Measurements from ENCODE around the gene ITIH1. TPM values are rescaled to one million over a fixed set of nuclear protein-coding genes. Genes with fewer than 3 reads are reported as not detected.

ITIH1 gene
- total RNA-seq, 4 donors from 2014 or later, result 4.1 TPM; not detected in 3

DNA sequence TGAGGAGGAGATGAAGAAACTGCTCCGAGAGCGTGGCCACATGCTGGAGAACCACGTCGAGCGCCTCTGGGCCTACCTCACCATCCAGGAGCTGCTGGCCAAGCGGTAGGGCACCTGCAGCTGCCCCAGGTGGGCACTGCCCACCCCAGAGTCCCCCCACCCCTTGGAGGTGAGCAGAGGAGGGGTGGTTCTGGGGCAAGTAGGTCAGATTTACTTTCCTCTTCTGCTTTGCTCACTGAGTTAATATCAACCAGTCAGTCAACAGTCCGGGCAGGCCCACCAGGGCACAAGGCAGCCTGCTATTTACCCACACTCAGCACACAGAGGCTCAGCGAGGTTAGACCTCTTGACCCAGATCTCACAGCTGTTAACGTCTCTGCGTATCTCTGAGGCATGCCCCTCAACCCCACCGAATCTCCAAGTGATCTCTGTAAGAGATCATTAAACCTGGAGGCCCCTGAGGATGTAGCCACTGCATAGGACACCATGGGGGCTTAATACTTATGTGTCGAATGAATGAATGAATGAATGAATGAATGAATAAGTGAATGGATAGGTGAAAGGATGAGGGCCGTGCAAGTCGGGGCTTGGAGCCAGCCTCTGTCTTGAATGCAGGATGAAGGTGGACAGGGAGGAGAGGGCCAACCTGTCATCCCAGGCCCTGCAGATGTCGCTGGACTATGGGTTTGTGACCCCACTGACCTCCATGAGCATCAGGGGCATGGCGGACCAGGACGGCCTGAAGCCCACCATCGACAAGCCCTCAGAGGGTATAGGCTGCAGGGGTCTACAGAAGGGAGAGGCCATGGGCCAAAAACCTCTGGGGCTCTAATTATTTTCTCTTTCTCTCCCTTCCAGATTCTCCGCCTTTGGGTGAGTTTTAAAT is 9.2 kb downstream of the ITIH1 start:
- DNase-seq (ENCODE audit: low spot score in 2 of 2), result no peak
- H3K27me3 ChIP-seq, result no peaks in the 10 kb centered on the region
- peaks cover 0 to 9% (median 0%) of the 10 kb centered on the region in 4 donors for H3K4me1 ChIP-seq
- H3K4me3 ChIP-seq, result no peak overlapping the region
- H3K27ac ChIP-seq, result no peak overlapping the region
- no peaks in the 10 kb centered on the region for H3K9me3 ChIP-seq
- WGBS, 2 donors, result 87 to 89% methylated on average over 19 of the region's 19 CpGs
- no peaks in the 10 kb centered on the region for H3K36me3 ChIP-seq
- TF ChIP-seq EP300 (IDR thresholded peaks at IDR 0.05), result no peak
- TF ChIP-seq POLR2A (IDR thresholded peaks at IDR 0.05), result no peak
- TF ChIP-seq, protein P1, sequence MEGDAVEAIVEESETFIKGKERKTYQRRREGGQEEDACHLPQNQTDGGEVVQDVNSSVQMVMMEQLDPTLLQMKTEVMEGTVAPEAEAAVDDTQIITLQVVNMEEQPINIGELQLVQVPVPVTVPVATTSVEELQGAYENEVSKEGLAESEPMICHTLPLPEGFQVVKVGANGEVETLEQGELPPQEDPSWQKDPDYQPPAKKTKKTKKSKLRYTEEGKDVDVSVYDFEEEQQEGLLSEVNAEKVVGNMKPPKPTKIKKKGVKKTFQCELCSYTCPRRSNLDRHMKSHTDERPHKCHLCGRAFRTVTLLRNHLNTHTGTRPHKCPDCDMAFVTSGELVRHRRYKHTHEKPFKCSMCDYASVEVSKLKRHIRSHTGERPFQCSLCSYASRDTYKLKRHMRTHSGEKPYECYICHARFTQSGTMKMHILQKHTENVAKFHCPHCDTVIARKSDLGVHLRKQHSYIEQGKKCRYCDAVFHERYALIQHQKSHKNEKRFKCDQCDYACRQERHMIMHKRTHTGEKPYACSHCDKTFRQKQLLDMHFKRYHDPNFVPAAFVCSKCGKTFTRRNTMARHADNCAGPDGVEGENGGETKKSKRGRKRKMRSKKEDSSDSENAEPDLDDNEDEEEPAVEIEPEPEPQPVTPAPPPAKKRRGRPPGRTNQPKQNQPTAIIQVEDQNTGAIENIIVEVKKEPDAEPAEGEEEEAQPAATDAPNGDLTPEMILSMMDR (IDR thresholded peaks at IDR 0.05), result no peak

DNA sequence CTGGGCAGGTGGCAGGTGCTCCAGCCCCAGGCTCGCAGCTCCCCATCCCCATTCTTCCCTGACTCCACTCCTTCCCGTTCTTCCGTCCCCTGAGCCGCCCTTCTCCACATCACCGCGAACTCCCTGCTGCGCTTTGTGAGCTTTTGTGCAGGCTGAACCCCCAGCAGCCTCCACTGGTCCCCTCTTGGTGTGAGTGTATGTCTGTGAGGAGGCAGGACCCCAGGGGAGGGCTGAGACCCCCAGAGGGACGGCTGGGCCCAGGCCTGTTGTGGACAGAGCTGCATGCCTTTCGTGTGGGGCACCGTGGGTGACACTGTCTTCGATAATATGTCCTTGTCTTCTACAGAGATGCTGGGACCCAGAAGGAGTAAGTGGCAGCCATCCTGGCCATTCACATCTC is 9.8 kb downstream of the ITIH1 start:
- Histone ChIP-seq H3K9me3 (no peaks in the 10 kb centered on the region), H3K27me3 (no peaks in the 10 kb centered on the region), H3K36me3 (no peaks in the 10 kb centered on the region), H3K4me1 (peaks cover 0 to 9% (median 0%) of the 10 kb centered on the region in 4 donors), H3K4me3 (no peak overlapping the region), H3K27ac (peak overlapping the region in 1 of 4 donors; percentile 12)
- WGBS, 2 donors, result 75 to 77% methylated on average over 11 of the region's 11 CpGs
- DNase-seq (ENCODE audit: low spot score in 2 of 2), result no peak
- TF ChIP-seq POLR2A (IDR thresholded peaks at IDR 0.05) (no peak), EP300 (IDR thresholded peaks at IDR 0.05) (no peak)
- TF ChIP-seq, protein P1 (IDR thresholded peaks at IDR 0.05), result no peak

GRCh38 chr3:52787672-52788625 is 10.6 kb downstream of the ITIH1 start:
- Histone ChIP-seq H3K27ac (peak overlapping the region in 1 of 4 donors; percentile 12), H3K4me1 (peaks cover 0 to 10% (median 0%) of the 10 kb centered on the region in 4 donors), H3K36me3 (no peaks in the 10 kb centered on the region), H3K27me3 (no peaks in the 10 kb centered on the region), H3K9me3 (no peaks in the 10 kb centered on the region), H3K4me3 (no peak overlapping the region)
- WGBS, 2 donors, result 59 to 62% methylated on average over 16 to 17 of the region's 17 CpGs
- DNase-seq (ENCODE audit: low spot score in 2 of 2), result no peak
- TF ChIP-seq EP300 (IDR thresholded peaks at IDR 0.05) (no peak), POLR2A (IDR thresholded peaks at IDR 0.05) (no peak)

GRCh38 chr3:52788890-52789745 is 11.7 kb downstream of the ITIH1 start:
- WGBS, 2 donors, result 64 to 66% methylated on average over 11 to 12 of the region's 16 CpGs
- no peak for DNase-seq (ENCODE audit: low spot score in 2 of 2)
- peaks cover 0 to 21% (median 2%) of the 10 kb centered on the region in 4 donors for H3K4me1 ChIP-seq
- H3K36me3 ChIP-seq, result no peaks in the 10 kb centered on the region
- no peak overlapping the region for H3K4me3 ChIP-seq
- no peaks in the 10 kb centered on the region for H3K27me3 ChIP-seq
- no peaks in the 10 kb centered on the region for H3K9me3 ChIP-seq
- H3K27ac ChIP-seq, result no peak overlapping the region
- TF ChIP-seq POLR2A (IDR thresholded peaks at IDR 0.05), result no peak
- TF ChIP-seq EP300 (IDR thresholded peaks at IDR 0.05), result no peak
- TF ChIP-seq, protein P1 (IDR thresholded peaks at IDR 0.05), result no peak

GRCh38 chr3:52789746-52790040 is 12.3 kb downstream of the ITIH1 start:
- WGBS, 2 donors, result 50 to 65% methylated on average over 1 to 3 of the region's 6 CpGs
- DNase-seq (ENCODE audit: low spot score in 2 of 2), result no peak
- H3K4me1 ChIP-seq, result peaks cover 0 to 27% (median 5%) of the 10 kb centered on the region in 4 donors
- H3K27ac ChIP-seq, result no peak overlapping the region
- no peaks in the 10 kb centered on the region for H3K27me3 ChIP-seq
- H3K4me3 ChIP-seq, result no peak overlapping the region
- no peaks in the 10 kb centered on the region for H3K36me3 ChIP-seq
- no peaks in the 10 kb centered on the region for H3K9me3 ChIP-seq
- TF ChIP-seq, protein P1 (IDR thresholded peaks at IDR 0.05), result no peak
- TF ChIP-seq POLR2A (IDR thresholded peaks at IDR 0.05) (no peak), EP300 (IDR thresholded peaks at IDR 0.05) (no peak)
